GM19468 (cell line): Measurements from ENCODE around the gene WDR72.
"Not testable (repeated sequence)": the region's sequence is repeated elsewhere in the genome, so short reads cannot be mapped to it uniquely, and the experiment has no call there.

ENCODE experiments used
- ATAC-seq: cut with Tn5 transposase; IDR thresholded peaks from one replicate; pipeline ENCODE4 v1.9.1; 2021; ENCODE audit warnings: mild to moderate bottlenecking, moderate library complexity, moderate number of reproducible peaks; ENCODE audit not compliant: unreplicated experiment; ENCODE audit errors: extremely low read depth

Gene WDR72

GRCh38 chr15:53713218-53713617 lies 46.2 kb downstream of the WDR72 start:
- no peak for ATAC-seq

- ATAC-seq: no peak
Measured at GRCh38 chr15:53710906-53711305, 48.6 kb downstream of the WDR72 start.

- no peak for ATAC-seq
Measured at GRCh38 chr15:53709821-53710220, 49.6 kb downstream of the WDR72 start.

DNA sequence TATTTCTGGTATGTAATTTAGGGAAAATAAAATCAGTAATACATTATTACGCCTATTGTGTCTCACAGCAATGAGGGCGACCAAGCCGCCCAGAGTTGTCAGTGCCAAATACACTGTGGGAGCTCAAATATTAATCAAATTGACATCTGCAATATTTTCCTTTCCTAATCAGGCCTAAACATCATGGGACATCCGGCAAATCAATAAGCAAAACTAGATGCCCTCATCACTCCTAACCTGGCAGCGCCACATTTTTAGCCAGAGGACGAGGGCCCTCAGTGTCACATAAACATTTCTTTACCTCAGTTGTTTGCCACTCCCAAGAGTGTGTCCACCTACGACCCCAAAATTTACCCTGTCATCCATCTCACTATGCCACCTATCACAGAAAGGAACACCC lies 64.1 kb downstream of the WDR72 start:
- no peak for ATAC-seq

GRCh38 chr15:53694476-53694874 lies 65.0 kb downstream of the WDR72 start:
- no peak for ATAC-seq

GRCh38 chr15:53693729-53694475 lies 65.6 kb downstream of the WDR72 start:
- no peak for ATAC-seq

- not testable (repeated sequence) for ATAC-seq
Measured at GRCh38 chr15:53684162-53684561, 75.3 kb downstream of the WDR72 start.

GRCh38 chr15:53681056-53681455 lies 78.4 kb downstream of the WDR72 start:
- ATAC-seq: no peak

GRCh38 chr15:53675832-53676231 lies 83.6 kb downstream of the WDR72 start:
- ATAC-seq: no peak

DNA sequence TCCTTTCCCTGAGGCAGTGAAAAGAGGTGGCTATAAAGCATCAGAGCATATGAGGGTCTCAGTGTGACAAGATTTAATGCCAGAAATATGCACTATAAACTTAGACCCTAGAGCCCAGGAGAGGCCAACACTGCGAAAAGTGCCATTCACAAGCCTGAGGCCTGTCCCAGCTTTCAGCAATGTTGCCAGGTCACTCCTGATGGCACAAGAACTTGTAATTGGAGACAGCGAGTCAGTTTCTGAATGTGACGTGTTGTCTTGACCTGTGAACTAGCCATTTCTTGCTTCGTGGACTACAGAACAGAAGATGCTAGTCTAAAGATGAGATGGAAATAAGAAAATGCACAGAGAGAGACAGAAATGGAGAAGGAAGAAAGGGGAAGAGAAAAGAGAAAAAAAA lies 87.9 kb downstream of the WDR72 start:
- ATAC-seq: no peak

- ATAC-seq: no peak
Measured at GRCh38 chr15:53670701-53671100, 88.8 kb downstream of the WDR72 start.

GRCh38 chr15:53665930-53666329 lies 93.5 kb downstream of the WDR72 start:
- ATAC-seq: no peak

- ATAC-seq: no peak
Measured at GRCh38 chr15:53658827-53659555, 100.5 kb downstream of the WDR72 start.

- no peak for ATAC-seq
Measured at GRCh38 chr15:53658255-53658654, 101.2 kb downstream of the WDR72 start.

GRCh38 chr15:53648934-53649333 lies 110.5 kb downstream of the WDR72 start:
- no peak for ATAC-seq

DNA sequence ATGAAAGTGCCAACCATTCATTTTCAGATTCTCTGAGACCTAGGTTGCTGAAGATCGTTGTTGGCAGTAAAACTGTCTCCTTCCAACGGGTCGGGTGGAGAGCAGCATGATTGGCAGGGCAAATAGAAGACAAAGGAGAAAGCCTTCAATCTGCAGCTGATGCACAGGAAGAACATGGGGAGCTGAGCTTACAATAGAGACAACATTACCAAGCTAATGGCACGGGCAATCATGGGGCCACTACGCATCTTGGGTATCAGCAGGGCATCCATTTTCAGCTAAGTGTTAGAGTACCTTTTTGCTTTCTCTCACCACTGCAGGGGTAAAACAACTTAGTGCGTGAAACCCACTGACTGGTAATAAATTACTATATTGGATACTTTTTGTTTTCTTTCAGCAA lies 114.8 kb downstream of the WDR72 start:
- no peak for ATAC-seq

DNA sequence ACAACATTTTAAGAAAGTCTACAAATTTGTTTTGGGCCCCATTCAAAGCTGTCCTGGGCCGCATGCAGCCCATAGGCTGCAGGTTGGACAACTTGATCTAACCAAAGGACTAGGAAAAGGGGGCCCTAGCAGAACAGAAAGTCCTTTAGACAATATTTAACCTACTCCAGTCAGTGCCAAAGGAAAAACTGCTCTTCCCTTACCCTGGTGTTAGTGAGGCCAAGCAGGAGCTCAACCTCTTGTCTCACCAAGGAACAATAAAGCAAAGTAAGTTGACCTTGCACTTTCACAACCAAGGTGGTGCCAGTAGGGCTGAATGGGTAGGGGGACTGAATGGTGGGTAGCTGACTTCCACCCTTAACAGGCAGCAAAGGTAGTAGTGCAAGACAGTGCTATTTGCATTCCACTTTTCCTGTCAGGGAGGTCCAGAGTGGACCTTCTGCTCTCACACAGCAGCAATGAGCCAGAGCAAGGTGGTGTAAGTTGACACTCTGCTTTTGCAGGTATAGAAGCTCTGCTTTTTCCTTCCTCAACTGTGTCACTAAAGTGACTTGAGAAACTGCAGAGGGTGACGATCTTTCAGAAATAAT lies 124.9 kb downstream of the WDR72 start:
- no peak for ATAC-seq

DNA sequence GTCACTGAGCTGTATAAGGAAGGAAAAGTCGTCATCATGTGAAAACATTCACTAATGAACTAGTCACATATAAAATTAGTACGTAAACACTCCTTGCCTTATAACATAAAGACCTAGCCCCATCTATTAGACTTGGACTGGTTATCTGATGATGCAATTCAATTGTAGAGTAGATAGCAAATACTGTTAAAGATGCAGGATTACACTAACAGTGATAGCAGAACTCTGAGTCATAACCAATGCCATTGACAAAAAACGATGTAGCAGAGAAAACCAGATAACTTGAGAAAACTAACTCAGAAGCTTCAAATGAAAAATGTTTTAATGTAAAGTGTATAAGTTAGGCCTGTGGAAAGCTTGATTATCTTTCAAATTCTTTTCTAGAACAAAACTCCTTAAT lies 132.2 kb downstream of the WDR72 start:
- no peak for ATAC-seq

- ATAC-seq: no peak
Measured at GRCh38 chr15:53625962-53626845, 133.3 kb downstream of the WDR72 start.

DNA sequence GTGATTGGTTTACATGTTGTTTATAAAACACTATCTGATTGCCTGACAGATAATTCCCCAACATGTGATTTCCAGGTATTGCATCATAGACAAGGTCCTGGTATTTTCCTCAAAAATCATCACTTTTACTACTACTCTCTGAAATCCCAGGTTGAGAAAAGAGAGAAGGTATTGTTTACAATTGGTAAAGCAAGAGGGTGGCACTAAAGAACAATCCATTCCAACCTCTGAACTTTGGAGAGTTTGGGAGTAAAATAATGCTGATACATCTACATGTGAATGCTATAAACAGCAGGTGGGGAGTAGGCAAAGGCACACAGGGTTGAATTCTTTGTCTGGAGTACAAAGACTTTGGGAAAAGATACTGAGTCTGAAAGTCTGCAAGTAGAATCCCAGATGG lies 134.2 kb downstream of the WDR72 start:
- no peak for ATAC-seq
